ENCODE results near the gene ZNF638.
A peak's percentile ranks its signal among the peaks of the same experiment; 100 is the strongest.
"Not testable (repeated sequence)": the region's sequence is repeated elsewhere in the genome, so short reads cannot be mapped to it uniquely, and the experiment has no call there.

ZNF638 gene, protein sequence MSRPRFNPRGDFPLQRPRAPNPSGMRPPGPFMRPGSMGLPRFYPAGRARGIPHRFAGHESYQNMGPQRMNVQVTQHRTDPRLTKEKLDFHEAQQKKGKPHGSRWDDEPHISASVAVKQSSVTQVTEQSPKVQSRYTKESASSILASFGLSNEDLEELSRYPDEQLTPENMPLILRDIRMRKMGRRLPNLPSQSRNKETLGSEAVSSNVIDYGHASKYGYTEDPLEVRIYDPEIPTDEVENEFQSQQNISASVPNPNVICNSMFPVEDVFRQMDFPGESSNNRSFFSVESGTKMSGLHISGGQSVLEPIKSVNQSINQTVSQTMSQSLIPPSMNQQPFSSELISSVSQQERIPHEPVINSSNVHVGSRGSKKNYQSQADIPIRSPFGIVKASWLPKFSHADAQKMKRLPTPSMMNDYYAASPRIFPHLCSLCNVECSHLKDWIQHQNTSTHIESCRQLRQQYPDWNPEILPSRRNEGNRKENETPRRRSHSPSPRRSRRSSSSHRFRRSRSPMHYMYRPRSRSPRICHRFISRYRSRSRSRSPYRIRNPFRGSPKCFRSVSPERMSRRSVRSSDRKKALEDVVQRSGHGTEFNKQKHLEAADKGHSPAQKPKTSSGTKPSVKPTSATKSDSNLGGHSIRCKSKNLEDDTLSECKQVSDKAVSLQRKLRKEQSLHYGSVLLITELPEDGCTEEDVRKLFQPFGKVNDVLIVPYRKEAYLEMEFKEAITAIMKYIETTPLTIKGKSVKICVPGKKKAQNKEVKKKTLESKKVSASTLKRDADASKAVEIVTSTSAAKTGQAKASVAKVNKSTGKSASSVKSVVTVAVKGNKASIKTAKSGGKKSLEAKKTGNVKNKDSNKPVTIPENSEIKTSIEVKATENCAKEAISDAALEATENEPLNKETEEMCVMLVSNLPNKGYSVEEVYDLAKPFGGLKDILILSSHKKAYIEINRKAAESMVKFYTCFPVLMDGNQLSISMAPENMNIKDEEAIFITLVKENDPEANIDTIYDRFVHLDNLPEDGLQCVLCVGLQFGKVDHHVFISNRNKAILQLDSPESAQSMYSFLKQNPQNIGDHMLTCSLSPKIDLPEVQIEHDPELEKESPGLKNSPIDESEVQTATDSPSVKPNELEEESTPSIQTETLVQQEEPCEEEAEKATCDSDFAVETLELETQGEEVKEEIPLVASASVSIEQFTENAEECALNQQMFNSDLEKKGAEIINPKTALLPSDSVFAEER (N-terminal part only)

DNA sequence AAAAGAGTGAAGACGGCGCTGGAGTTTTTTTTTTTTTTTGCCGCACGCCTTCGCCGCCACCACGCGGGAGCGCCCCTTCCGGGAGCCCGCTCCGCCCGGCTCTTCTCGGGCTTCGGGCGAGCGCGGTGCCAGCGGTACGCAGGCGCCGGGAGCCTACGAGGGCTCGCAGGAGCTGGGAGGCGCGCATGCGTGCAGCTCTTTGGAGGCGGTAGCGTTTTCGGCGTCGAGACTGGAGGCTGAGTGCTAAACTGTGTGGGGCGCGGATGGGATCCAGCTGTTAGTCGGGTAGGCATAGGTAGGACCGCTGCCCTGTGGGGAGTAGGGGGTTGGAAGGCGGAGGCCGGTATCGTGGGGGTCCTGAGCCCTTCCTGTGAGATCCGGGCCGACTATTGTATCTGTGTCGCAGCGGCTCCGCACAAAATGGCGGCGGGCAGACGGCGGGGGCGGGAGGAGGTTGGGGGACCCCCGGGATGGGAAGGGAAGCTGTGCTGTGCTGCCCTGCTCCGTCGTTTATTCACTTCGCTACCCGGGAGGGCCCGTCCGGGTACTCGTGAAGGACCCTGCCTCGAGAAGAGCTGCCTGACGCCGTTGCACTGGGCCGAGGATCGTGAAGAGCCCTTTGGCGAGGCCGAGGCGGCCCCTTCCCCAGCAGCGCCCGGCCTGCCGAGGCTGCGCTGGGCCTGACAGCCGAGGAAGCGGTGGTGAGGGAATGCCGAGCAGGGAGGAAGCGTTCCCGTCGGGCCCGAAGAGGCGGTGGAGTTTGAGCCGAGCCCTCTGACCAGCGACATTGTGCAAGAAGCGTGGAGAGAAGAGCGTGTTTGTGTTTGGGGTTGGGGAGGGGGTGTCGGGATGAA, at the start of gene ZNF638:
ZNF638 (plus strand) TSS at position 202 of the 854 bp plus-strand sequence. CDS start 17,173 bp downstream, outside the sequence.
- DNase-seq (ENCODE audit: low read depth in 3 of 3), result peak; percentile 80 to 86 (median 85)

DNA sequence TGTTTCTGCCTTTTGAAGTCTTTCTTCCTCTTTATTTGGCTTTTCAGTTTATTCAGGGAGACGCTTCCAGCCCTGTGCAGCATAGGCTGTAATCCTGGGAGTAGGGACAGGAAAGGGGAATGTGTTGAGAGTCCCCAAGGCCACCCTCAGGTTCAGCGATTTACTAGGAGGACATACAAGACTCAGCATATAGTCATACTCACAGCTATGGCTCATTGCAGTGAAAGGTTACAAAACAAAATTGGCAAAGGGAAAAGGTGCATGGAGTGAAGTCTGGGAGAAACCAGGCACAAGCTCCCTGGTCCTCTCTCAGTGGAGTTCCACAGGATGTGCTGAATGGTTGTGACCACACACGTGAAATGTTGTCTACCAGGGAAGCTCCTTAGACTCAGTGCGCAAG, 49.6 kb upstream of the ZNF638 start:
- no peak for DNase-seq (ENCODE audit: low read depth in 3 of 3)

DNA sequence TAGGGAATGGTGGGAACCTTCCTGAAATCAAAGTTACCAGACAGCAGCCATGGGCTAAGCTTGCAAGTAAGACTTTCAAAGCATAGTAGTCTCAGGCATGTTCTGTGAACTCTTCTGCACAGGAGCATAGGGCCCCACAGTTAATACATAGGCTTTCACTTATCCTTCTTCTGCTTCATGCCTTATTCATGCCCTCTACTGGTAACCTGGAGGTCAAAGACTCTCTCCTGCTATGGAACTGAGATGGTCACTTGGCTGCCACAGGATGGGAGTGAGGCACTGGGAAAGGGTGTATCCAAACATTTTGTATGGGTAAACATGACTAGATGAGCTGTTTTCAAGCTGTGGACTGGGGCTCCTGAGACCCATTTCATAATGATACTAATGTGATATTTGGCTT, 49.1 kb upstream of the ZNF638 start:
- no peak for DNase-seq (ENCODE audit: low read depth in 3 of 3)

DNA sequence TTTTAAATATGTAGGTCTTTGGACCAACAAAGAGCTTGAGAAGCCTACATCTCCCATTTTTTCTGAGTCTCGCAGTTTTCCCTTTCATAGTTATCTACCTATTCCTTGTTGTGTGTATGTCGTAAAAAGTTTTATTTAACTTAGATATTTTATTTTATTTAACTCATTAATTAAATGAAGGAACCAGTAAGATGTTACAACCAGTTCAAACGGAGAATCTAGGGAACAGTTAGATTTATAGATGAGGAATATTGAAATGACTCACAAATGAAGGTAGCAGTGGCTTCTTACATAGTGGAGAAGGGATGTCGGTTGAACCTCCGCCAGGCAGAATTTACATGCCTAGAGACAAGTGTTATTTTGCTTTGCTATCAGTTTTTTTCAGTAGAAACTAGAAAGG, 48.5 kb upstream of the ZNF638 start:
- DNase-seq (ENCODE audit: low read depth in 3 of 3), result no peak

DNA sequence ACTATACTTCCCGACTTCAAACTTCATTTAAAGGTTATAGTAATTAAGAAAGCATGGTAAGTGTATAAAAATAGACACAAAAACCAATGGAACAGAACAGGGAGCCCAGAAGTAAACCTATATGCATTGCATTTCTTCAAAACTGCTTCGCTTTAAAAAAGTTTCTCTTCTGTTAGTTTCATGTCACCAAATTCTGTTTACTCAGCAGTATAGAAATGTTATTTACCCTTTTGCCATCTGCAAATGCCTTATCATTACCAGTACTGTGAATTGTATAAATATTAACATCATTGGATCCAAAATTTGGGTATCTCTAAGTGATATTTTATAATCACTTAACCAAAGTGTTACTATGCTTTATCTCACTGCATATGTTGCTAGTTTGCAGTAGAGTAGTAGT, 45.9 kb upstream of the ZNF638 start:
- no peak for DNase-seq (ENCODE audit: low read depth in 3 of 3)

DNA sequence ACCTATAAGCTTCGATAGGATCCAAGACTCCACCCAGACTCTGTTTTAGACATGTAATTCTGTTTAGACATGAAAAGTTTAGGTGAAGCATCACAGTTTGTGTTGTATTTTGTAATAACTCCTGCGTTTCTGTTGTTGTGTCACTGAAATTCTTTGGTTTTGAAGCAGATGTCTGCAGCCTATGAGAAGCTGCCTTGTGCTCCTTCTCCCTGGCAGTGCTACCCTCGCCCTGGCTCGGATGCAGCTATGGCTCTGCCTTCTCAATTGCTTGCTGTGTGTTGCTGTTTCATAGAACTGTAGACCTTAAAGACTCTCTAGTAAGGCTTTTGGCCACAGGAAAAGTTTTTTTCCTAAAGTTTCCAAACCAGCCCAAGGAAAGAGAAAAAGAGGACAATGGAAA, 40.2 kb upstream of the ZNF638 start:
- DNase-seq (ENCODE audit: low read depth in 3 of 3), result no peak

DNA sequence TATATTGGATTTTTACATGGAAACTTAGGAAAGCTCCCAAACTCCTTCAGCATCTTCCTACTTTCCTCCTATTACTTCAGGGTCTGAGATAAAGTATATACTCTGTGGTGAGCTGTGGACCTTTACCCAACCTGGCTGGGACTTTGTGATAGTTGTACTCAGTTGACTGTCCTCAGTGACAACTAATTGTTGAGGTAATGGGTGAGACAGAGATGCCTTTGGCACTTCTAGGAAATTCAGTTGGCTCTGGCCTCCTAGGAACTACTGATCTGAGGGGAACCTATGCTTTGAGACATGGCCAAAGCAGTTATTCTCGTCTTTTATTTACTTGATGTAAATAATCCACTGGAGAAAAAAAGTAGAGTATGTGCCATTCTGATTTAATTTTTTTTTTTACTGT, 39.4 kb upstream of the ZNF638 start:
- no peak for DNase-seq (ENCODE audit: low read depth in 3 of 3)

DNA sequence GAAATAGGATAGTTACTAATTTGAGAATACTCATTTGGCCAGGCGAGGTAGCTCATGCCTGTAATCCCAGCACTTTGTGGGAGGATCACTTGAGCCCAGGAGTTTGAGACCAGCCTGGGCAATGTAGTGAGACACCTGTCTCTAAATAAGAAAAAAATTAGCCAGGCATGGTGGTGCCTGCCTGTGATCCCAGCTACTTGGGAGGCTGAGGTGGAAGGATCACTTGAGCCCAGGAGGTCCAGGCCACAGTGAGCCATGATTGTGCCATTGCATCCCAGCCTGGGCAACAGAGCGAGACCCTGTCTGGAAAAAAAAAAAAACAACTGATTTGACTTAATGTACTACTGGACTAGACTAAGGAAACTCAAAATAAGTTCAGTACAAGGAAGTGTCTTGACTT, 32.7 kb upstream of the ZNF638 start:
- DNase-seq (ENCODE audit: low read depth in 3 of 3), result no peak

DNA sequence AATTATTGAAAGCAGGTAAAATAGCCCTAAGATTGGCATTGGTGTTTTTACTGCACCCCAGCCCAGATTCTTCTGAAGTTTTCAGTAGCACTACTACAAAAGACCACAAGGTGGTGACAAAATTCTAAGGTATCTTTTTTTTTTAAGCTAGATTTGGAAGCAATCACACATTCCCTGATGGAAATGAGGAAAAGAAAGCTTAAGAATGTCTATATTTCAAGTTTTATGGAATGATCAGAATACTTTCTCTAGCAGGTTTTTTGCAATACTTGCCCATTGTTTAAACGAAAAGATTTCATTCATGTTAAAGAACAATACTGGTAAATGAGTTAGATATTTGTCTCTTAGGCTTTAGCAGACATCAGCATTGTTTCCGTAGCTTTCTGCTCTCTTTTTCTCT, 32.1 kb upstream of the ZNF638 start:
- DNase-seq (ENCODE audit: low read depth in 3 of 3), result no peak

DNA sequence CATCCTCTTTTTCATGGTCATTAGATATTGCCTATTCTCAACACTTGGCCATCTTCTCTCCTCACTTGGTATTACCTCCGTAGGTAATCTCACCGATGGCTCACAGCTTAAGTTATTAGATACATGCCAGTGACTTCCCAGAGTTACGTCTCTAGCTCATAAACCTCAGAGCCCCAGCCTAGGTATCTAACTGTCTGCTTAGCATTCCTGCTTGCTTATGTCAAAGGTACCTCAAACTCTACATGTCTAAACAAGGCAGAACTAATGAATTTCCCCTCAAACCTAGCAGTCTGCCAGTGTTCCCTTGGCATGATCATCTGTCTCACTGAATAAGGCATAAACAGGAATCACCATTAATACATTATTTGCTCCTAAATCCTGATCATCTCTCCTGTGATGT, 27.7 kb upstream of the ZNF638 start:
- no peak for DNase-seq (ENCODE audit: low read depth in 3 of 3)

DNA sequence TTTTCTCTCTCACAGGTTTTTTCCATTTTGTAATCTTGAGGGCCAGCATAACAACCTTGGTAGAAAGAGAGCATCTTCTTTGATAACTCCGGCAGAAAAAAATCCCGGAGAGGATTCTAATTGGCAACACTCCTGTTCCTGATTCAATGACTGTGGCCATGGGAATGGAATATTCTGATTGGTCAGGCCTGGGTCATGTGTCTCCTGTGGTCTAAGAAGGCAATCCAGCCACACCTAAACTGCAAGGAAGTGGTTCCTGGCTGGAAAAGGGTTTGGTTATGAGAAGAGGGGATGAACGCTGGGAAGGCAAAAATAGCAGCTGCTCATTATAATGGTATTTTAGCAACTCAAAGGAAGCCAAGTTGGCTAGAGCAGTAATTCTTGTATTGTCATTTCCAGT, 24.8 kb upstream of the ZNF638 start:
- DNase-seq (ENCODE audit: low read depth in 3 of 3), result no peak

DNA sequence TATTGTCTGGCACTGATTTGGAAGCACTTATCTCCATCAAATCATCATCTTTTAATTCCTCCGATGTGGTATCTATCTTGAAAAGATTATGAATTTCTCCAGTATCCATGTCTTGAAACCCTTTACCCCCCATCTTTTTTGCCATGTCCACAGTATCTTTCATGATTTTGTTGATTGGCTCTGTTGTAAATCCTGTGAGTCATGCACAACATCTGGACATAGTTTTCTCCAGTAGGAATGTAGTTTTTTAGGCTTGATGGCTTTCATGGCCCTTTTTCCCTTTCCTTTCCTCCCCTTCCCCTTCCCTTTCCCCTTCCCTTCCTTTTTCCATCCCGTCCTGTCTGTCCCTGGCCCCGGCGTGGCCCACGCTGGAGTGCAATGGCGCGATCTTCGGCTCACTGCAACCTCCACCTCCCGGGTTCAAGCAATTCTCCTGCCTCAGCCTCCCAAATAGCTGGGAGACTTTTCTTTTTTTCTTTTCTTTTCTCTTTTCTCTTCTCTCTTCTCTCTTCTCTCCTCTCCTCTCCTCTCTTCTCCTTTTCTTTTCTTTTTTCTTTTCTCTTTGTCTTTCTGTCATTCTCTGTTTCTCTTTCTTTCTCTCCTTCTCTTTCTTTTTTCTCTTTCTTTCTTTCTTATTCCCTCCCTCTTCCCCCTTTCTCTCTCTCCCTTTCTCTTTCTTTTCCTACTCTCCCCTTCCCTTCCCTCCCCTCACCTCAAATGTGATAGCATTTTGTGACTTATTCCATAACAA, 18.4 kb upstream of the ZNF638 start:
- no peak for DNase-seq (ENCODE audit: low read depth in 3 of 3)

DNA sequence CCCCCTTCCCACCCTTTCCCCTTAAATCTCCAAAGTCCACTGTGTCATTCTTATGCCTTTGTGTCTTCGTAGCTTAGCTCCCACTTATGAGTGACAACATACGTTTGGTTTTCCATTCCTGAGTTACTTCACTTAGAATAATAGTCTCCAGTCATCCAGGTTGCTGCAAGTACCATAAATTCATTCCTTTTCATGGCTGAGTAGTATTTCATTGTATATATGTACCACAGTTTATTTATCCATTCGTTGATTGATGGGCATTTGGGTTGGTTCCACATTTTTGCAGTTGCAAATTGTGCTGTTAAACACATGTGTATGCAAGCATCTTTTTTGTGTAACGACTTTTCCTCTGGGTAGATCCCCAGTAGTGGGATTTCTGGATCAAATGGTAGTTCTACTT, 14.5 kb upstream of the ZNF638 start:
- DNase-seq (ENCODE audit: low read depth in 3 of 3), result no peak

DNA sequence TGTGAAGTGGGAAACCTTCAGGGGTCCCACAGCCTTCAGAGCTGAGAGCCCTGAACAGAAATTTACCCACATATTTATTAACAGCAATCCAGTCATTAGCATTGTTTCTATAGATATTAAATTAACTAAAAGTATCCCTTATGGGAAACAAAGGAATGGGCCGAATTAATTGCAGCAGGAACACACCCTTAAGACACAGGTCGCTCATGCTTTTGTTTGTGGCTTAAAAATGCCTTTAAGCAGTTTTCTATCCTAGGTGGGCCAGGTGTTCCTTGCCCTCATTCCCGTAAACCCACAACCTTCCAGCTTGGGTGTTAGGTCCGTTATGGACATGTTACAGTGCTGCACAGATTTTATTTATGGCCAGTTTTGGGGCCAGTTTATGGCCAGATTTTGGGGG, 13.7 kb upstream of the ZNF638 start:
- not testable (repeated sequence) for DNase-seq (ENCODE audit: low read depth in 3 of 3)

DNA sequence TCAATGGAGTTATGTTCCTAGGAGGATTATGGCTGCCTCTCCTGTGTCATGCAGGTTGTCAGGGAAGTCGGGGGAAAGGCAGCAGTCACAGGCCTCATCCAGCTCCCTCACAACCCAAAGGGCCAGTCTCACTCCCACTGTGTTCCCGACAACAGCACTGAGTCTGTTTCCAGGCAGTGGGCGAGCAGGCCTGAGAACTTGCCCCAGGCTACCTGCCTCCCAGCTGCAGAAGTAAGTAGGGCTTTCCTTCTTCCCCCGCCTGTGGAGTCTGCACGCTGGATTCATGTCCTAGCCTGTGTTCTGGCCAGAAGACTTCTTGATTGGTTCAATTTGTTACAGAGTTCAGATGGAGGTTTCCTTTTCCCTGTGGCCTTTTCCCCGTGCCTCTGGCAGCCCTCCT, 8.2 kb upstream of the ZNF638 start:
- no peak for DNase-seq (ENCODE audit: low read depth in 3 of 3)

DNA sequence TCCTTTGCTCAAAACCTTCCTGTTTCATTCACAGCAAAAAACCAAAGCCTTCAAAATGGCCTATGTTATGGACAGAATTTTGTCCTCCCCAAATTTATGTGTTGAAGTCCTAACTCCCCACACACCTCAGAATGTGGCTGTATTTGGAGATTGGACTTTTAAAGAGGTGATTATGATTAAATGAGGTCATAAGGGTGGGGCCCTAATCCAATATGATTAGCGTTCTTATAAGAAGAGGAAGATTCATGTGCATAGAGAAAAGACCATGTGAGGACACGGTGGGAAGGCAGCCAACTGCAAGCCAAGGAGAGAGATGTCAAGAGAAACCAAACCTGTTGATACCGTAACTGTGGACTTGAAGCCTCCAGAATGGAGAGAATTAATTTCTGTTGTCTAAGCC, 4.6 kb upstream of the ZNF638 start:
- no peak for DNase-seq (ENCODE audit: low read depth in 3 of 3)

DNA sequence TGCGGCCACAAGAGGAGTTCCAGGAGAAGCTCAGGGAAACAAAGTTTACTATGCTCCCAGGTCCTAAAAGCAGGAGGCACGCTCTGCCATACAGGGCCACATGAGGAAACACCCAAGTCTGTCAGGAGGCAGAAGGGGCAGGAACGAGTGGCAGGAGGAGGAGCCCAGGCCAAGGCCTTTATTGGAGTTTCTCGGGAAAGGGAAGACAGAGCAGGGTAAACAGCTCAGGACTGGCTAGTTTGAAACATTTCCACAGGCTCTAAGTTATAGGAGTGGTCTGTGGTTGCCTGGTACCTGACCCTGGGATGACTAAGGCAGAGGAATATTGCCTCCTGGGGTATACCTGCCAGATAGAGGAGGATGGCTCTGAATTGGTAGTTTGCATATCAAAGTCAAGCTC, 3.7 kb upstream of the ZNF638 start:
- DNase-seq (ENCODE audit: low read depth in 3 of 3), result no peak

DNA sequence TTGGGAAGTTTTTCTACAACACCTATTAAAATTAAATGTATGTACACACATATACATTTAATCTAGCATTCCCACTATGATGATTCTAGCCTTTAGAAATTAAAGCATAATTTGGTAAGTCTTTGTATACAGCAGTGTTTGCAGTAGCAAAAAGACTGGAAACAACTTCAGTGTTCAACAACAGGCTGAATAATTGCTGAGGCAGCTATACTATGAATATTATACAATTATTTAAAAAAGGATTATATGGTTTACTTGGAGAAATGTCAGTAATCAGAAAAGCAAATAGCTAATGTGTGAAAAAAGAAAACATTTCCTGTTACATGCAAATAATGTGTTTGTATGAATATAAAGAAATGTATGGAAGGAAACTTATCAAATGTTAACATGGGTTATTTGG, 1.4 kb upstream of the ZNF638 start:
- DNase-seq (ENCODE audit: low read depth in 3 of 3), result no peak

DNA sequence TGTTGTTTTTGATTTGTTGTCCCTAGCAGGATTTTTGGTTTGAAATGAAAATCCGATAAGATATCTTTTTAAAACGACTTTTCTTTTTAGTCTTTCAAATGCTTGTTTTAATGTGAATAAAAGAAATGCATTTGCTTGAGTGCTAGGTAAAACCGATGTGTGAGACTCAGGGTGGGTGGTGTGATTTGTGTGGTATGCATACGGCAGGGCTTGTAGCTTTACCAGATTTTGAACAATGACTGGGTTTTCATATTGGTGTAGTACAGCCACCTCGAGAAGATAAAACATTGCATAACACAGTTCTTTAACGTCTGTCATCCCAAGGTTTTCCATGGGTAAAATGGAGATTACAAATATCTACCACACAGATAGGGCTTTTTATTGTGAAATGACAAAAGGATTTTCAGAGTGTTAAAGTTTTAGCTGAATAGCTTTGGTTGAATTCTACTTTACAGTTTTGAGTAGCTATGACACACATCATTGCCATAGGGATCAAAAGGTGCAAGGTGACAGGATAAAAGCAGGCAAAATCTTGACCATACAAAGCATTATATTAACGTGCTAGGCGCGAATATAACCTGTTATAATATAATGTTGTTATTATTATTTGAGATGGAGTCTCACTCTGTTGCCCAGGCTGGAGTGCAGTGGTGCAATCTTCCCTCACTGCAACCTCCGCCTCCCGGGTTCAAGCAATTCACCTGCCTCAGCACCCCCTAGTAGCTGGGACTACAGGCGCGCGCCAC, 824 bp upstream of the ZNF638 start:
- DNase-seq (ENCODE audit: low read depth in 3 of 3), result no peak

DNA sequence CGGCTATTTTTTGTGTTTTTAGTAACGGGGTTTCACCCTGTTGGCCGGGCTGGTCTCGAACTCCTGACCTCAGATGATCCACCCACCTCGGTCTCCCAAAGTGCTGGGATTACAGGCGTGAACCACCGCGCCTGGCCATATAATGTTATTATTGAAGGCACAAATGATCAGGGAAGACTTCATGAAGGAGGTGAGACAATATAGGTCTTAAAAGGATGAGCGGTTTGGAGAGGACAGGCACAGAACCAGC, 326 bp upstream of the ZNF638 start:
- DNase-seq (ENCODE audit: low read depth in 3 of 3), result not testable (repeated sequence)
